Activated CD4-positive, alpha-beta T cell treated with anti-CD3 and anti-CD28 coated beads, Interleukin-2, amount 50 U/mL, for 4 hours (primary cell): ENCODE data around the gene TNKS2.
"Not testable (repeated sequence)": the region's sequence is repeated elsewhere in the genome, so short reads cannot be mapped to it uniquely, and the experiment has no call there.

Experiments
- DNase-seq, 2 experiments: peaks; one replicate each; pipeline ENCODE4 v3.0.0-alpha.2; 2020

TNKS2 gene

GRCh38 chr10:91797874-91798648 is at the start of gene TNKS2:
TSS of gene TNKS2 (plus strand) at chr10:91798426. CDS start at chr10:91798691, 265 bp downstream.
- DNase-seq = peak; percentile 82 to 84

- not testable (repeated sequence) for DNase-seq
Observed at GRCh38 chr10:91749592-91749991, 48.6 kb upstream of the TNKS2 start.

- no peak for DNase-seq
Observed at GRCh38 chr10:91756286-91756685, 41.9 kb upstream of the TNKS2 start.

GRCh38 chr10:91758303-91759146 is 39.7 kb upstream of the TNKS2 start:
- DNase-seq = no peak

- no peak for DNase-seq
Observed at GRCh38 chr10:91759581-91759986, 38.6 kb upstream of the TNKS2 start.

- DNase-seq = no peak
Observed at GRCh38 chr10:91761721-91762120, 36.5 kb upstream of the TNKS2 start.

- no peak for DNase-seq
Observed at GRCh38 chr10:91762878-91763277, 35.3 kb upstream of the TNKS2 start.

- no peak for DNase-seq
Observed at GRCh38 chr10:91766676-91767075, 31.6 kb upstream of the TNKS2 start.

GRCh38 chr10:91768123-91768522 is 30.1 kb upstream of the TNKS2 start:
- DNase-seq = no peak

- DNase-seq = no peak
Observed at GRCh38 chr10:91771907-91772306, 26.3 kb upstream of the TNKS2 start.

- DNase-seq = no peak
Observed at GRCh38 chr10:91772461-91772860, 25.8 kb upstream of the TNKS2 start.

GRCh38 chr10:91772869-91773268 is 25.4 kb upstream of the TNKS2 start:
- DNase-seq = no peak

GRCh38 chr10:91774571-91774970 is 23.7 kb upstream of the TNKS2 start:
- no peak for DNase-seq

GRCh38 chr10:91775731-91776130 is 22.5 kb upstream of the TNKS2 start:
- no peak for DNase-seq

- DNase-seq = no peak
Observed at GRCh38 chr10:91776266-91776665, 22.0 kb upstream of the TNKS2 start.

GRCh38 chr10:91778485-91778884 is 19.7 kb upstream of the TNKS2 start:
- DNase-seq = no peak

GRCh38 chr10:91779011-91779605 is 19.1 kb upstream of the TNKS2 start:
- DNase-seq = no peak

- DNase-seq = no peak
Observed at GRCh38 chr10:91782539-91782938, 15.7 kb upstream of the TNKS2 start.

- no peak for DNase-seq
Observed at GRCh38 chr10:91785830-91786229, 12.4 kb upstream of the TNKS2 start.

- DNase-seq = no peak
Observed at GRCh38 chr10:91787258-91787657, 11.0 kb upstream of the TNKS2 start.

- no peak for DNase-seq
Observed at GRCh38 chr10:91787810-91788209, 10.4 kb upstream of the TNKS2 start.

GRCh38 chr10:91788527-91788926 is 9.7 kb upstream of the TNKS2 start:
- no peak for DNase-seq

- DNase-seq = peak; percentile 23 to 39
Observed at GRCh38 chr10:91796331-91797047, 1.7 kb upstream of the TNKS2 start.
